ENCODE measurements around the gene UGT1A10. TPM values are rescaled to one million over a fixed set of nuclear protein-coding genes. Genes with fewer than 3 reads are reported as not detected.

UGT1A10 gene
- polyA plus RNA-seq, 1 donor = not detected

GRCh38 chr2:233822101-233822771 is 186.0 kb downstream of the UGT1A10 start:
- DNase-seq = no peak

Other genes with a start within 250 kb of the UGT1A10 start
- 79.2 TPM for gene USP40, start 69.7 kb upstream of the UGT1A10 start, polyA plus RNA-seq (ENCODE audit: insufficient read length)
- not detected for gene UGT1A8, start 18.8 kb upstream of the UGT1A10 start, polyA plus RNA-seq (ENCODE audit: insufficient read length)
- 4.9 TPM for gene UGT1A9, start 35.5 kb downstream of the UGT1A10 start, polyA plus RNA-seq (ENCODE audit: insufficient read length)
- gene UGT1A7, start 45.5 kb downstream of the UGT1A10 start, polyA plus RNA-seq (ENCODE audit: insufficient read length) = 0.07 TPM
- gene UGT1A6, start 56.4 kb downstream of the UGT1A10 start, polyA plus RNA-seq (ENCODE audit: insufficient read length) = 2.7 TPM
- not detected for gene UGT1A5, start 76.5 kb downstream of the UGT1A10 start, polyA plus RNA-seq (ENCODE audit: insufficient read length)
- gene UGT1A4, start 82.3 kb downstream of the UGT1A10 start, polyA plus RNA-seq (ENCODE audit: insufficient read length) = not detected
- not detected for gene UGT1A3, start 92.6 kb downstream of the UGT1A10 start, polyA plus RNA-seq (ENCODE audit: insufficient read length)
- 0.58 TPM for gene UGT1A1, start 123.8 kb downstream of the UGT1A10 start, polyA plus RNA-seq (ENCODE audit: insufficient read length)
- 0.28 TPM for gene MROH2A, start 141.9 kb downstream of the UGT1A10 start, polyA plus RNA-seq (ENCODE audit: insufficient read length)
- gene HJURP, start 218.1 kb downstream of the UGT1A10 start, polyA plus RNA-seq (ENCODE audit: insufficient read length) = 33.4 TPM